Loucy (cell line): ENCODE measurements around the gene PHF14.

ENCODE experiments used
- EZH2phosphoT487 ChIP-seq: fragments of 200-600 bp; IDR thresholded peaks from 2 replicates; pipeline ENCODE4 v1.6.1; 2018; ENCODE audit warnings: antibody characterized with exemption, mild to moderate bottlenecking, moderate library complexity, borderline replicate concordance
- TF ChIP-seq, protein P1 (sequence below): fragments of 200-600 bp; sonication (generic); conservative IDR thresholded peaks from 2 replicates; pipeline ENCODE4 v1.5.1; 2014; ENCODE audit warnings: mild to moderate bottlenecking, antibody characterized with exemption, low read length

GRCh38 chr7:11062110-11062509, 88.4 kb downstream of the PHF14 start:
- TF ChIP-seq, protein P1, sequence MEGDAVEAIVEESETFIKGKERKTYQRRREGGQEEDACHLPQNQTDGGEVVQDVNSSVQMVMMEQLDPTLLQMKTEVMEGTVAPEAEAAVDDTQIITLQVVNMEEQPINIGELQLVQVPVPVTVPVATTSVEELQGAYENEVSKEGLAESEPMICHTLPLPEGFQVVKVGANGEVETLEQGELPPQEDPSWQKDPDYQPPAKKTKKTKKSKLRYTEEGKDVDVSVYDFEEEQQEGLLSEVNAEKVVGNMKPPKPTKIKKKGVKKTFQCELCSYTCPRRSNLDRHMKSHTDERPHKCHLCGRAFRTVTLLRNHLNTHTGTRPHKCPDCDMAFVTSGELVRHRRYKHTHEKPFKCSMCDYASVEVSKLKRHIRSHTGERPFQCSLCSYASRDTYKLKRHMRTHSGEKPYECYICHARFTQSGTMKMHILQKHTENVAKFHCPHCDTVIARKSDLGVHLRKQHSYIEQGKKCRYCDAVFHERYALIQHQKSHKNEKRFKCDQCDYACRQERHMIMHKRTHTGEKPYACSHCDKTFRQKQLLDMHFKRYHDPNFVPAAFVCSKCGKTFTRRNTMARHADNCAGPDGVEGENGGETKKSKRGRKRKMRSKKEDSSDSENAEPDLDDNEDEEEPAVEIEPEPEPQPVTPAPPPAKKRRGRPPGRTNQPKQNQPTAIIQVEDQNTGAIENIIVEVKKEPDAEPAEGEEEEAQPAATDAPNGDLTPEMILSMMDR, result no peak
- no peak for TF ChIP-seq EZH2phosphoT487
